Measurements from ENCODE around the gene MYO1C.

GRCh38 chr17:1492249-1493206 lies at the start of gene MYO1C:
- TF ChIP-seq EZH2 (IDR thresholded peaks at IDR 0.05; ENCODE audit: insufficient read depth, poor library complexity, severe bottlenecking) = no peak
- no peak for TF ChIP-seq EZH2phosphoT487 (IDR thresholded peaks at IDR 0.05; ENCODE audit: insufficient read depth, low read depth)
